ENCODE measurements around the gene GUCD1.
A peak's percentile ranks its signal among the peaks of the same experiment; 100 is the strongest.
"Not testable (repeated sequence)": the region's sequence is repeated elsewhere in the genome, so short reads cannot be mapped to it uniquely, and the experiment has no call there.

Gene GUCD1

DNA sequence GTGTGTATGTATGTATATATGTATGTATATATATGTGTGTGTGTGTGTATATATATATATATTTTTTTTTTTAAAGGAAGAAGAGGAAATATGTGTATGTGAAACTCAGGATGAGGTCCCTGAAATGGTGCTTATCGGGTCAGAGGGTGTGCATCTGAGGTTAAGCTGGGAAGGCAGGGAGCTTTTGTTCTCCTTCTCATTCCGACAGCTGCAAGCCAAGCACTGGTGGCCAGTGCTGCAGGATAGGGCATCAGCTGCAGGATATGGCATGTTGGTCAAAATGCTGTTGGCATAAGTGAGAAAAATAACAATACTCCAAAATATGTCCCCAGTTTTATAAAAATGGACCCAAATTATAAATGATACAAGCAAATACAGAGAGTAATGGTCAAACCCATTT is 8.3 kb upstream of the GUCD1 start:
- DNase-seq: no peak

DNA sequence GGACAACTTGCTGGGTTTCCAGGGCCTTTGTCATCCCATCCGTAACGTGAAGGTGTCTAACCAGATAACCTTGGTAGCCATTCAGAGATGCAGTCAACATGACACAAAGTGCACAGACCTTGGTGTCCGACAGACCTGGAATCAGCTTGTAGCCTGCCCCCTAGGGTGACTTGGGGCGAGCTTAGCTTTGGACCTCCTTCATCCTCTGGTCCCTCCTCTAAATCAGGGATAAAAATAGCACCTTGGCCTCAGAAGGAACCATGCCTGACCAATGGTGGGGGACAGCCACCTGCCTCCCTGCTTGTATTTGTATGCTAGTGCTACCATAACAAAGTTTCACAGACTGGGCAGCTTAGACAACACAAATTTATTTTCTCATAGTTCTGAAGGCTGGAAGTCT is 4.5 kb upstream of the GUCD1 start:
- no peak for DNase-seq

DNA sequence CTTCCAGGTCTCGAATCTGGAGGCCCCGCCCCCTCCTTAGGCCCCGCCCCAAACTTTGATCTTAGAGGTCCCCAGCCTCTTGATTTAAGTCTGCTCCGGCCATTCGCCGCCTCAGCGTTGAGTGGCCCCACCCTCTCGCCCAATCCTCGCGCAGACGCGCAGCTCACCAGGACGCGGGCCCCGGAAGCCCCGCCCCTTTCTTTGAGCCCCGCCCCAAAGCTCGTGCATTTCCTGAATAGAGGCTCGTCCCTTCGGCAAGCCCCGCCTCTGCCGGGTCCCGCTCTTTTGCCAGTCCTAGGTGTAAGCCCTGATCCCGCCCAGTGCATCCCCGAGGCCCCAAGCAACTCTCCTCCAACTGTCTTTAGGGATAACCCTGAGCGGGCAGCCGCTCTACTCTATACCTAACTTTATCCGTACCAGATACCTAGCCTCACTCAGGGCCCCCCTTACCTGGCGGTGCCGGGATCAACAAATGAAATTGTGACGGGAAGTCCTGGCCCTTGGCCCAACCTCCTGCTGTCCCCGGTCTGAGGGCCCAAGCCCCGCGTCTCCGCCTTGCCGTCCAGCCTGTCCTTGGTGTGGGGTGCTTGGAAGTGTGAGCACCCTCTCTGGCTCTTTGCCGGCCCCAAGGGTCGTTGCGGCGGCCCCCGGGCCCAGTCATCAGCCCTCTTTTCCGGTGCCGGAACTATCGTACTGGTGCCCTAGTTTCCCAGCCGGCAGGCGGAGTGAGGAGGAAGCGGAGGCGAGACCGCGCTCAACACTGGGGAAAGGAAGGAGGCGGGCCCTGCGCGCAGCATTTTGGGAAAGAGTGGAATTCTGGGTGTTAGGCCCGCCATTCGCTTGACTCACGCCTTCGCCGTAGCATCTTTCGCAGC is 464 bp upstream of the GUCD1 start, which contains the start of gene SNRPD3:
Gene SNRPD3, plus strand, starts transcription at position 835 of the 875 bp plus-strand sequence. CDS start 1,676 bp downstream, outside the sequence.
- DNase-seq: peak; percentile 97

GRCh38 chr22:24553597-24554312 is 1.2 kb downstream of the GUCD1 start:
- DNase-seq: no peak

DNA sequence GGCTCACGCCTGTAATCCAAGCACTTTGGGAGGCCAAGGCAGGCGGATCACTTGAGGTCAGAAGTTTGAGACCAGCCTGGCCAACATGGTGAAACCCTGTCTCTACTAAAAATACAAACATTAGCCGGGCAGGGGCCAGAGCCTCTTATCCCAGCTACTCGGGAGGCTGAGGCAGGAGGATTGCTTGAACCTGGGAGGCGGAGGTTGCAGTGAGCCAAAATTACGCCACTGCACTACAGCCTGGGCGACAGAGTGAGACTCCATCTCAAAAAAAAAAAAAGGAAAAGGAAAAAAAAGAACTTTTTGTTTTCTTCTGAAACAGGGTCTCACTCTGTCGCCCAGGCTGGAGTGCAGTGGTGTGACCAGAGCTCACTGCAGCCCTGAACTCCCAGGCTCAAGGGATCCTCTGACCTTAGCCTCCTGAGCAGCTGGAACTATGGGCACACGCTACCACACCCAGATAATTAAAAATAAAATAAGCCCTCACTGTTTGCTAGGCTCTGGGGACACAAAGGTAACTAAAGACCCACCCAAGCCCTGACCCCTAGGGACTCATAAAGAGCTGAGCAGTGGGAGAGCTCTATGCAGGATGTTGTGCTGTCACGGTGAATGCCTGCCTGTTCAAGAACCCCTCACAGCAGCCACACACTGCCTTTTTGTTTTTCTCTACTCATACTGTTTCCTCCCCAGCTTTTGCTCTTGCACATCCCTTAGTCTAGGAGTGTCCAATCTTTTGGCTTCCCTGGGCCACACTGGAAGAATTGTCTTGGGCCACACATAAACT is 2.2 kb downstream of the GUCD1 start:
- peak; percentile 3 for DNase-seq

GRCh38 chr22:24550902-24551435 is 4.0 kb downstream of the GUCD1 start:
- DNase-seq: no peak

DNA sequence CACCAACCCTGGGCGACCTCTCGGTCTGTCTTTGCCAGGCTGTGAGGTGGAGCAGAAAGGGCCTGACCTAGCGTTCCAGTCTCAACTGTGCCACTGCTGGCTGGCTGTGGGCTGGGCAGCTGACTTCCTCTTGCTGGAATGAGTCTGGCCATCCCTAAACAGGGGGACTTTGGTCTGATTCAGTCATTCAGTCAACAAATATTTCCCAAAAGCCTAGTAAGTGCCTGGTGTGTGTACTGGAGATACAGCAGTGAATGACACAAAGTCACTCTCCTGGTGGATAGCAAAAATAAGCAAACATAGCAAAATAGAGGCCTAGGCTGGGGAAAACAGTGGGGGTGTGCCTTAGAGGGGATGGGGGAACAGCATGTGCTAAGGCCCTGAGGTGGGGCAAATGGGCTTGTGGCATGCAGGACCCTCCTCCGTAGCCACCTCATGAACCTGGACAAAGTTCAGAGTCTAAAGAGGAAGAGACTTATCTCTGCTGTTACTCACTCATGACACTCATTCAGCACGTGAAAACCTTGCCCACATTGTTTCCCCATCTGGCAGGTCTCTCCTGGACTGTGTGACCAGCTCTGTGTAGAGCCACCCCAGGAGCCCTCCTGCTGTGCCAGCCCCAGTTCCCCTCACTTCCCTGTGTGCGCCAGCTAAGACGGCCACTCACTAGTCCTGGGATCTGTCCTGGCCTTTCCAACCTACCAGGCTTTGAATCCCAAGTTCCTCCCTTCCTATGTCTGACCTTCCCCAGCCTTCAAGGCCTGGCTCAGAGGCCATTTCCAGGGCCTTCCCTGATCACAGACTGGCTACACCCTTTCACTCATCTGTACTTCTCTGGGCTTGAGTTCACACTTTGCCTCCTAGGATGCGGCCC is 4.7 kb downstream of the GUCD1 start:
- DNase-seq: no peak

GRCh38 chr22:24548812-24549211 is 6.1 kb downstream of the GUCD1 start:
- DNase-seq: no peak

- DNase-seq: no peak
These were observed 11.2 kb downstream of the GUCD1 start for GRCh38 chr22:24543679-24544243.

GRCh38 chr22:24543185-24543601 is 11.7 kb downstream of the GUCD1 start:
- no peak for DNase-seq

DNA sequence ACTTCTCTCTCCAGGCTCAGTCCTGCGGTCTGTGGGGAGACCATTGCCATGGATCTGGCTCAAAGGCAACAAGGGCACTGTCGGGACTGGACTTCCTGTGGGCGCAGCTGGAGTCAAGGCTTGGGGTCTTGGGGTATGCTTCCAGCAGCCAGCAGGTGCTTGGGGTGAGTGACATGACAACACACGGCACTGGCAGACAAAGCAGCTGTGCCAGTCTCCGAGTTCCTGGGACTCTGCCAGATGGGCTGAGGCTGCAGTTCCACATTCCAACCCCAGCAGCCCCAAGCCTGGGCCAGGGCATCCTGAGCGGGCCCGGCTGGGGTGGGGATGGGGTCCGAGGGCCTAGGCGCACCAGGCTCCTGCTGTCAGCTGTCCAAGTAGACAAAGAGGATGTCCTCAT is 12.3 kb downstream of the GUCD1 start:
- no peak for DNase-seq

- no peak for DNase-seq
These were observed 13.0 kb downstream of the GUCD1 start for GRCh38 chr22:24541681-24542515.

- DNase-seq: no peak
These were observed 14.5 kb downstream of the GUCD1 start for GRCh38 chr22:24540470-24540869.

DNA sequence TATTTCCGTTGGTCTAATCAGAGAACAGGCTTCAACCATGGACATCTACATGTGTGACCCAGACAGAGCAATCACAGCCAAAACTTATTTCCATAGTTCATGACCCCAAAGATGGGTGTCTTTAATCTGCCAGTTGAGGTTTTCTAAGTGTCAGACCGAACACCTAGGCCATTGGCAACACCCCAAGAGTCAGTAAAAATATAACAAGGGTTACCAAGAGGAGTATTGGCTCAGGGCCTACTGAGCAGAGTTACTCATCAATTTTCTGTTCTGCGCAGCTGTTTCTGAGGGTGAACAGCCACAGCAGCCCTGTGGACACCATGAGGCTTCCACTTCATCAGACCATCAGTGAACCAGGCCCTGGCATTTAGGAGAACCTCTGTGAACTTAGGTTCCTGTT is 18.8 kb downstream of the GUCD1 start:
- DNase-seq: no peak

- DNase-seq: no peak
These were observed 19.6 kb downstream of the GUCD1 start for GRCh38 chr22:24535348-24535747.

- no peak for DNase-seq
These were observed 22.9 kb downstream of the GUCD1 start for GRCh38 chr22:24532075-24532474.

DNA sequence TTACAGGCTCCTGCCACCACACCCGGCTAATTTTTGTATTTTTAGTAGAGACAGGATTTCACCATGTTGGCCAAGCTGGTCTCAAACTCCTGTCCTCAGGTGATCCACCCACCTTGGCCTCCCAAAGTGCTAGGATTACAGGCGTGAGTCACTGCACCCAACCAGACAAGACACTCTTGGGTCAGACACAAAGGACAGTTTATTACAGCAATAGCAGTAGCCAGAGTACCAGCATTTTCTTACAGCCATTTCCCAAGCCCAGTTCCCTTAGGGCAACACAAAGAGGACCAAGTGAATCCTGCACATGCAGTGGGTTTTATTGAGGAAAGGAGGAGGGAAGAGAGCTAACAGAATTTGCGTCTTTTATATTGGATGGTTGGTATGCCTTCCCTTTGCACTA is 24.0 kb downstream of the GUCD1 start:
- not testable (repeated sequence) for DNase-seq

GRCh38 chr22:24529898-24530297 is 25.0 kb downstream of the GUCD1 start:
- no peak for DNase-seq

DNA sequence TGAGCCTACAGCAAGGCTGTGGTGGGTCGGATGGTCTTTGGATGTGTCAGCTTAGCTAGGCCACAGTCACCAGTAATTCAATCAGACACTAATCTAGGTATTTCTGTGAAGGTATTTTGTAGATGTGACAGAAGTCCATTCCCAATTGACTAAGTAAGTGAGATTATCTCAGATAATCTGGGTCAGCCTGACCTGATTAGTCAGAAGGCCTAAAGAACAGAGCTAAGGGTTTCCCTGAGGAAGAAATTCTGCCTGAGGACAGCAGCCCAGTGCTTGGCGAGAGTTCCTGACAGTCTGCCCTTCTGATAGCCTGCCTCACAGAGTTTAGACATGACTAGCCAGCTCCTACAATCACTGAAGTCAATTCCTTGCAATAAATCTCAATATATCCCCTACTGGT is 28.7 kb downstream of the GUCD1 start:
- no peak for DNase-seq

DNA sequence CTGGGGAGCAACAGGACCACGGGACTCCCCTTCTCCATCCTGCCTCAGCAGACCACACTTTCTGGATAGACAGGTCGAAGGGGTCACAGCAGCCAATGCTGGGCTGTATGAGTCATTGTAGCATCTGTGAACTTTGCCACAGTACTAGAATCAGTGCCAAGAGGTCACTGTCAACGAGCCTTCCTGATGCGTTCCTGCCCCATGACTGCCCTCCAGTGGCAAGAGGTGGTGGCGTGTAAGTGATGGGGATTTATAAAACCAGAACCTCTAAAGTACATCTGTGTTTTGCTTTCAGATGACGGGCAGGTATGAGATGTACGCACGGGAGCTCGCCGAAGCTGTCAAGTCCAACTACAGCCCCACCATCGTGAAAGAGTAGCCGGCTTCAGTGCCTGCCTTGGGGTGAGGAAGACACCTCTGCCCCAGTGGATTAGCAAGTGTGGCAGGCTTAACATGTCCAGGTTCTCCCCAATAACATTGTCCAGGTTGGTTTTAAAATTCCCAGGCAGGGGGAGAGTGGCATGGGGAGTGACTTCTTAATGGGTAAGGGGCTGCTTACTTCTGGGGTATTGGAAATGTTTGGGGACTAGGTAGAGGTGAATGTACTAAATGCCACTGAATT is 29.4 kb downstream of the GUCD1 start:
- DNase-seq: peak; percentile 50

Data from NCI-H146 (cell line).